Measurements from ENCODE around the gene ZNF335. TPM values are rescaled to one million over a fixed set of nuclear protein-coding genes. Genes with fewer than 3 reads are reported as not detected.

Gene ZNF335
- total RNA-seq, 1 donor, result 49.4 TPM

- Histone ChIP-seq H3K9me3 (ENCODE audit: low read depth, low read length) (no peaks in the 10 kb centered on the region), H3K27me3 (ENCODE audit: insufficient read depth, low read length) (no peaks in the 10 kb centered on the region), H3K4me3 (ENCODE audit: low read length) (no peak overlapping the region), H3K4me1 (ENCODE audit: insufficient read depth, low read length) (no peaks in the 10 kb centered on the region)
Observed at GRCh38 chr20:45953672-45954071, 18.3 kb downstream of the ZNF335 start.

DNA sequence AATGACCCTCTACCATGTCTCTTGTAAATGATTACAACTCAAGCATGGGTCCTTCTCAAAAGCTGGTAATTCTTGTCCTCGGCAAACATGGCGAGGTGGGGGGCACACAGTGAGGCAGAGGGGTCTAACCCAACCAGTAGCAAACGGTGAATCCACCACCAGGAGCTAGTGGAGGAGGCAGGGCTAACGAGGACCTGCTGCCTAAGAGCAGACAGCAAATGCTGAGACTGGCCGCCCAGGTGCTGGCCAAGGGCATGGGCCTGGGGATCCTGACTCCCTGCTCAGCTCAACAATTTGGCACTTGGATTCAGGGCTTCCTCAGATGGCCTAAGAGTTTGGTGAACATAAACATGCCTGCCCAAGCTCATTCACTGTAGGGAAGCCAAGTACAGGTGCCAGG lies 19.1 kb downstream of the ZNF335 start:
- Histone ChIP-seq H3K27me3 (ENCODE audit: insufficient read depth, low read length) (no peaks in the 10 kb centered on the region), H3K9me3 (ENCODE audit: low read depth, low read length) (no peaks in the 10 kb centered on the region), H3K4me1 (ENCODE audit: insufficient read depth, low read length) (peaks cover 2% of the 10 kb centered on the region), H3K4me3 (ENCODE audit: low read length) (no peak overlapping the region)

DNA sequence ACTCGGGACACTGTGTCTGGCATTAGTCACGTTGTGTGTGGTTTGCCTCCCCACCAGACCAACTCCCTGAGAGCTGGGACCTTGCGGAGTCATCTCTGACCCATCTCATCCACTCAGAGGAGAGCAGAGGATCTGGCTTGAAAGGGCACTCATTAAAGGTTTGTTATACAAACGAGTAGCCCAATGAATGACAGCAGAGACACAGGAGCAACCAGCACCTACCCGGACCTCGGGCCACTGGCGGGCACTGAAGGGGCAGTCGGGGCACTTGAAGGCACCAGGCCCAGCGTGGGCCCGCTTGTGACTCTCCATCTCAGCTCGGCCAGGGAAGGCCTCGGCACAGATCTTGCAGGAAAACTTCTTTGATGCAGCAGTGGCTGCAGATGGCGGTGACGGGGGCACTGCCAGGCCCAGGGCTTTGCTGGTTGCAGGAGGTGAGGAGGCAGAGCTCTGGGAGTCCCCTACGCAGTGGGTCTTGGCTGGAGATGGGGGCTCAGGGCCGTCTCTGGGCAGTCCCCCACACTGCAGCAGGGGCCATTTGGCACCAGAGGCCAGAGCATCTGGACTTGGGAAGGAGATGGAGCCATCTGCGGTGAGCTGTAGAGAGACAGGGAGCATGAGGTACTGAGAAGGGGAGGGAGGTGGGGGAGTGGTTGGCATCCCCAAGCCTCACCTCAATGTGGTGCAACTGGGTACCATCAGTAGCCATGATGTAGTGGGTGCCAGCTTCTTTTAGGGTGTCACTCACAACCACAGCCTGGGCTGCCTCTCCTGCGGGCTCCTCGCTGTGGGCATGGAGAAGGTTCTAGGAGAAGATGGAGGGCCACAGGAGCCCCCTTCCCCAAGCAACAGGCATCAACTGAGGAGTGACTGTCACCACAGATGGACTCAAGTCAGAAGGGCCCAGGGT lies 19.8 kb downstream of the ZNF335 start:
- Histone ChIP-seq H3K9me3 (ENCODE audit: low read depth, low read length) (no peaks in the 10 kb centered on the region), H3K27me3 (ENCODE audit: insufficient read depth, low read length) (no peaks in the 10 kb centered on the region), H3K4me1 (ENCODE audit: insufficient read depth, low read length) (peaks cover 9% of the 10 kb centered on the region), H3K4me3 (ENCODE audit: low read length) (no peak overlapping the region)

- Histone ChIP-seq H3K4me1 (ENCODE audit: insufficient read depth, low read length) (peaks cover 28% of the 10 kb centered on the region), H3K9me3 (ENCODE audit: low read depth, low read length) (no peaks in the 10 kb centered on the region), H3K27me3 (ENCODE audit: insufficient read depth, low read length) (no peaks in the 10 kb centered on the region), H3K4me3 (ENCODE audit: low read length) (no peak overlapping the region)
Observed at GRCh38 chr20:45950330-45950646, 21.7 kb downstream of the ZNF335 start.

- Histone ChIP-seq H3K9me3 (ENCODE audit: low read depth, low read length) (no peaks in the 10 kb centered on the region), H3K27me3 (ENCODE audit: insufficient read depth, low read length) (no peaks in the 10 kb centered on the region), H3K4me3 (ENCODE audit: low read length) (no peak overlapping the region), H3K4me1 (ENCODE audit: insufficient read depth, low read length) (peaks cover 34% of the 10 kb centered on the region)
Observed at GRCh38 chr20:45949542-45950329, 22.3 kb downstream of the ZNF335 start.

DNA sequence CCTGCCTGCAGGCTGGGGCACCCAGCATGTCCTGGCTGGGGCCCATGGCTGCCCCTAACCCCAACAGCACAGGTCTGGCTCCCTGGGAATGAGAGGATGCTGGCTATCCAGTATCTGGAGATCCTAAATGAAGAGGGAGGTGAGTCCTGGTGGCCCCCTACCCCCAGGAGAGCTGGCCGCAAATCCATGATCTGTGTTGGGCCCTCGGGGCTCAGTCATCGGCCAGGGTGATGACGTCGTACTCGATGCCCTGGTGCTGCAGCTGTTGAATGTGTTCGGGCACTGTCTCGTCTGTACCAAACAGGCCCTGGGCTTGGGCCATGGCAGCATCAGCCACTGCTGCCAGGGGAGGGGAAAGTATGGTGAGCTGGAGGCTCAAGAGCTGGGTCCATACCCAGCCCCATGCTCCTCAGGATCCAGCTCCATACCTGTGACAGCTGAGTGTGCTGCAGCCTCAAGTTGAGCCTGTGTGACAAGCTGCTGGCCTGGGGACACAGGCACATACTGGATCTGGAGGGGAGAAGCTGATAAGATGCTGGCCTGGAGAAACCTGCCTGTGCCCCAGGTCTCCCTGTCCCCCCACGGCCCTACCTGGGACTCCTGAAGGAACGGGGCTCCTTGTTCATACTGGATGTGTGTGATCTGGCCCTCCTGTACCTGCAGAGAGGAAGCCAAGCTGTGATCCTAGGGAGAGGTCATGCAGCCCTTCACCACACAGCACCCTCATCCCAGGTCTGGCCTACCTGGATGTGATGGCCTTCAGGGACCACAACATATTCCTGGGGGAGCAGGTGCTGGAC lies 23.1 kb downstream of the ZNF335 start:
- no peaks in the 10 kb centered on the region for H3K9me3 ChIP-seq (ENCODE audit: low read depth, low read length)
- H3K4me1 ChIP-seq (ENCODE audit: insufficient read depth, low read length), result peaks cover 42% of the 10 kb centered on the region

GRCh38 chr20:45948261-45948733 lies 23.7 kb downstream of the ZNF335 start:
- Histone ChIP-seq H3K9me3 (ENCODE audit: low read depth, low read length) (no peaks in the 10 kb centered on the region), H3K4me1 (ENCODE audit: insufficient read depth, low read length) (peaks cover 48% of the 10 kb centered on the region), H3K4me3 (ENCODE audit: low read length) (no peak overlapping the region), H3K27me3 (ENCODE audit: insufficient read depth, low read length) (no peaks in the 10 kb centered on the region)

More for the DNA sequence above, 23.1 kb downstream of the ZNF335 start:
- H3K27me3 ChIP-seq (ENCODE audit: insufficient read depth, low read length), result no peaks in the 10 kb centered on the region
- H3K4me3 ChIP-seq (ENCODE audit: low read length), result no peak overlapping the region

- Histone ChIP-seq H3K9me3 (ENCODE audit: low read depth, low read length) (no peaks in the 10 kb centered on the region), H3K27me3 (ENCODE audit: insufficient read depth, low read length) (no peaks in the 10 kb centered on the region), H3K4me3 (ENCODE audit: low read length) (no peak overlapping the region), H3K4me1 (ENCODE audit: insufficient read depth, low read length) (peaks cover 54% of the 10 kb centered on the region)
Observed at GRCh38 chr20:45947110-45947866, 24.7 kb downstream of the ZNF335 start.

DNA sequence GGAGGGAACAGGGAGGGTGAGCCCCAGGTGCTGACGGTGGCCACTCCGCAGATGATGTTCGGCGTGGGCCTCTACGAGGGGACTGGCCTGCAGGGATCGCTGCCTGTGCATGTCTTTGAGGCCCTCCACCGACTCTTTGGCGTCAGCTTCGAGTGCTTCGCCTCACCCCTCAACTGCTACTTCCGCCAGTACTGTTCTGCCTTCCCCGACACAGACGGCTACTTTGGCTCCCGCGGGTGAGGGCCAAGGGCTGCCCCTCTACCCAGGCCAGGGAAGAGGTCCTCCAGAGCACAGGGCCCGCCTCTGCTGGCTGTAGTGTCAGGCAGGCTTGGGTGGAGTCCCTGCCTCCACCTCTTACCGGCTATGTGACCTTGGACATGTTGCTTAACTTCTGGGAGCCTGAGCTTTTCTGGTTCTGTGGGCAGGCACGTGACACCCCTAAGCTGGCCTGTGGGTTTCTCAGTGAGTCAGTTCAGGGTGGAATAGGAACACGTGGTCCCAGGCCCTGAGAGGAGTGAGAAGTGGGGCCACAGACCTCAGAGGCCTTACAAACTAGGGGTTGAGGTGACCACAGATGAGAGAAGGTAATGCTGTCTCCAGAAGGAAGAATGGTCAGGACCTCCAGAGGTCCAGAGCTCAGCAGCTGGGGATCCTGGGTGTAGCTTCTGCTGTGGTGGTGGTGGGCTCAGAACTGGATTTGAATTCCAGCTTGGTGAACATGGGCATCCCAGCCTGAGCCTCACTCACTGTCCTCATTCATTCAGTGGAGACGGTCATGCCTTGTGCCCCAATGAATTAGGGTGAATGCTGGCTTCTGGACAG lies 25.6 kb downstream of the ZNF335 start:
- Histone ChIP-seq H3K27me3 (ENCODE audit: insufficient read depth, low read length) (no peaks in the 10 kb centered on the region), H3K4me3 (ENCODE audit: low read length) (no peak overlapping the region), H3K4me1 (ENCODE audit: insufficient read depth, low read length) (peaks cover 54% of the 10 kb centered on the region), H3K9me3 (ENCODE audit: low read depth, low read length) (no peaks in the 10 kb centered on the region)

- Histone ChIP-seq H3K27me3 (ENCODE audit: insufficient read depth, low read length) (no peaks in the 10 kb centered on the region), H3K9me3 (ENCODE audit: low read depth, low read length) (no peaks in the 10 kb centered on the region), H3K4me1 (ENCODE audit: insufficient read depth, low read length) (peaks cover 54% of the 10 kb centered on the region), H3K4me3 (ENCODE audit: low read length) (no peak overlapping the region)
Observed at GRCh38 chr20:45945678-45946148, 26.3 kb downstream of the ZNF335 start.

DNA sequence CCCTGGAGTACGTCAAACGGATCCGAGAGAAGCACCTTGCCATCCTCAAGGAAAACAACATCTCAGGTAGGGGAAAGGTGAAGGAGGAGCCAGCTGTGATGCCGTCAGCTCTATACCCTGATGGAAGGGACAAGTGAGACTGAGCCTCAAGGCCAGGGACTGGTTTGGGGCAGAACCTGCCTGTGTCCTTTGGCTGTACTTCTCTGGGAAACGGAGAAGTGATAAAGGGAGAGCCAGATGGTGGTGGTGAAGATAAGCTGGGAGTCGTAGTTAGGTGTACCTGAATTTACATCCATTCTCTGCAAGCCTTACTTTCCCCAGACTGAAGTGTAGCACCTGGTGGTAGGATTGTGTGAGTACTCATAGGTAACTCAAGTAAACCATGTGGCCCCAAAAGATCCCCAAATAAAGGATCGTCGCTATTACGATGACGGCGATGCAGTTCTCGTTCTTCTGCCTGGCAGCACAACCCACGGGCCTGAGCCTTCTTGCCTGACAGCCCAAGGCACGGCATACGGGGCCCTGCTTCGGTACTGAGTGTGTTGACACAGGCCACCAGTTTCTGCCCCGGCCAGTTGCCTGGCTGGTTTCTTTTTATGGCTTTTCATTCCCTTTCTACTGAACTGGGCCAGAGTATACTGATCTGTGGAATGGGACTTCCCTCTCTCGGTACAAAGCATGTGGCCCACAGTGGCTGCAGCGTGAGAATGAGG lies 26.9 kb downstream of the ZNF335 start:
- Histone ChIP-seq H3K4me1 (ENCODE audit: insufficient read depth, low read length) (peaks cover 54% of the 10 kb centered on the region), H3K4me3 (ENCODE audit: low read length) (no peak overlapping the region), H3K9me3 (ENCODE audit: low read depth, low read length) (no peaks in the 10 kb centered on the region), H3K27me3 (ENCODE audit: insufficient read depth, low read length) (no peaks in the 10 kb centered on the region)

- Histone ChIP-seq H3K4me1 (ENCODE audit: insufficient read depth, low read length) (peaks cover 54% of the 10 kb centered on the region), H3K9me3 (ENCODE audit: low read depth, low read length) (no peaks in the 10 kb centered on the region), H3K27me3 (ENCODE audit: insufficient read depth, low read length) (no peaks in the 10 kb centered on the region), H3K4me3 (ENCODE audit: low read length) (no peak overlapping the region)
Observed at GRCh38 chr20:45944151-45944964, 27.6 kb downstream of the ZNF335 start.

Data from mononuclear cell (primary cell).